ENCODE measurements around the gene MFSD2B. TPM values are rescaled to one million over a fixed set of nuclear protein-coding genes. Genes with fewer than 3 reads are reported as not detected.

MFSD2B gene
- total RNA-seq, 1 experiment from 2014 or later: 0.23 TPM

- Histone ChIP-seq H3K27ac (ENCODE audit: low read length) (no peak overlapping the region), H3K9me3 (ENCODE audit: control insufficient read depth, insufficient read depth, low read depth, low read length) (no peaks in the 10 kb centered on the region), H3K4me3 (ENCODE audit: low read depth in 2 of 2, low read length in 2 of 2) (no peak overlapping the region), H3K4me1 (ENCODE audit: control insufficient read depth, insufficient read depth, low read length) (no peaks in the 10 kb centered on the region), H3K36me3 (ENCODE audit: control insufficient read depth, insufficient read depth, low read length) (peaks cover 8% of the 10 kb centered on the region), H3K27me3 (ENCODE audit: control insufficient read depth, insufficient read depth, low read length) (no peaks in the 10 kb centered on the region)
- no peak for TF ChIP-seq TCF7L2 (IDR thresholded peaks at IDR 0.05; ENCODE audit: low read depth, low read length)
- no peak for TF ChIP-seq REST (IDR thresholded peaks at IDR 0.05; ENCODE audit: insufficient read depth in 1 of 2, low read depth in 2 of 2, low read length in 1 of 2)
- TF ChIP-seq SIN3A (IDR thresholded peaks at IDR 0.05; ENCODE audit: borderline replicate concordance, insufficient read depth, low read depth, low read length): no peak
- intact Hi-C loops (cut with micrococcal nuclease; ENCODE audit: unreplicated experiment) (no loop called here), in situ Hi-C loops (cut with HindIII; ENCODE audit: low pct_unique_long_range_greater_than_20kb, low sequenced_read_pairs) (no loop called here)
- ChIA-PET CTCF (interaction anchor here (0.6 kb wide), 1 partner anchor 152 kb away, joined by 3 read pairs; no protein-coding TSS in a partner anchor), POLR2A (no interaction called here)
- DNase-seq (ENCODE audit: low read depth, low spot score) (no peak), ATAC-seq (no peak)
- no TSS peak for BruUV-seq (replicated peaks)
Measured at GRCh38 chr2:24026233-24026632, 16.3 kb downstream of the MFSD2B start.

DNA sequence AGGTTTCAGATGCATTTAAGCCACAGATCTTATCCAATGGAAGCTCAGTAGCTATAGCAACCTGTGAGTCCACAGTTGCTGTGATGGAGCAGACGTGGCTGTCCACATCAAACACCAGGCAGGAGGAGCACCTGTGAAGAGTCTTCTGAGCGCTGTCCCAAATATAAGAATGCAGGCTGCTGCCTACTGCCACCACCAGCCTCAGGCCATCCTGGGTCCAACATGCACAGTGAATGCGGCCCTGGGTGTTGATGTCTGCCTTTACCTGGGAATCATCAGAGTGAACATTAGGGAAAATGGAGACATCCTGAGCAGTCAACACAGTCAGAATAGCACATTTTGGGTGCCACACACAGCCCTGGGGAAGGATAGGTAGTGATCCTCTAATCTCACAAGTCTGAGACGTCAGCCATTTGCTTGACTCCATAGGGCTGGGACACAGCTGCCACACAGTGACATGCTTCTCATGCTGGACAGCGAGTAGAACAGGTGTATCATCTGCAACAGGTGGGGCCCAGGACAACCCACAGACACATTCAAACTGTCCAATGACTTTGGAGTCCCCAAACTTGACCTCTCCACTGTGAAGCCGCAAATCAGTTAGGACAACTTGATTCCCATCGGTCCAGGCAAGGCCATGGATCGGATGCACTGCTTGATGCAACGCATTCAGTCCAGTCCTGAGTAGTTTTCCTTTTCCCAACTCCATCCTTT lies 29.1 kb downstream of the MFSD2B start:
- in situ Hi-C loops (cut with HindIII; ENCODE audit: low pct_unique_long_range_greater_than_20kb, low sequenced_read_pairs): no loop called here
- no peaks in the 10 kb centered on the region for H3K4me1 ChIP-seq (ENCODE audit: control insufficient read depth, insufficient read depth, low read length)
- TF ChIP-seq REST (IDR thresholded peaks at IDR 0.05; ENCODE audit: insufficient read depth in 1 of 2, low read depth in 2 of 2, low read length in 1 of 2) (no peak), CTCF (IDR thresholded peaks at IDR 0.05) (no peak), SIN3A (IDR thresholded peaks at IDR 0.05; ENCODE audit: borderline replicate concordance, insufficient read depth, low read depth, low read length) (no peak), POLR2AphosphoS5 (IDR thresholded peaks at IDR 0.05; ENCODE audit: low read depth, low read length) (no peak), TCF7L2 (IDR thresholded peaks at IDR 0.05; ENCODE audit: low read depth, low read length) (no peak)
- BruUV-seq (replicated peaks): no TSS peak
- no peak overlapping the region for H3K4me3 ChIP-seq (ENCODE audit: low read depth in 2 of 2, low read length in 2 of 2)
- H3K9me3 ChIP-seq (ENCODE audit: control insufficient read depth, insufficient read depth, low read depth, low read length): no peaks in the 10 kb centered on the region
- intact Hi-C loops (cut with micrococcal nuclease; ENCODE audit: unreplicated experiment): no loop called here
- 0 out of 2 replicates have a peak, but pooled peaks cover 6% of the 10 kb centered on the region for H3K36me3 ChIP-seq (ENCODE audit: control insufficient read depth, insufficient read depth, low read length)
- no peaks in the 10 kb centered on the region for H3K27me3 ChIP-seq (ENCODE audit: control insufficient read depth, insufficient read depth, low read length)
- DNase-seq (ENCODE audit: low read depth, low spot score) (no peak), ATAC-seq (peak; percentile 48)
- CTCF ChIA-PET: no interaction called here
- H3K27ac ChIP-seq (ENCODE audit: low read length): no peak overlapping the region
- POLR2A ChIA-PET: no interaction called here

Measured in Panc1 (cell line).